IMR-90 (cell line): ENCODE data around the gene OSBPL6. TPM values are rescaled to one million over a fixed set of nuclear protein-coding genes. Genes with fewer than 3 reads are reported as not detected.

Experiments
- ATAC-seq: fragments of 200-7000 bp; cut with Tn5 transposase; 2 replicates; pipeline ENCODE4 v1.9.1; 2020; ENCODE audit warnings: low read depth, mild to moderate bottlenecking, moderate library complexity
- BruUV-seq: library from RNA; stranded (reverse); fragments of 400-500 nt; replicated peaks from 2 replicates; lab custom pipeline; 2021; lab: Mats Ljungman, UMichigan
- CTCF ChIA-PET: fragments of 300-600 bp; formaldehyde crosslinking; extraction: SDS; loops from one replicate; lab custom pipeline; 2021; ENCODE audit warnings: antibody characterized with exemption; lab: Yijun Ruan, JAX
- POLR2A ChIA-PET: fragments of 300-600 bp; sonication (Branson Sonifier 250); formaldehyde crosslinking; loops from one replicate; lab custom pipeline; 2022; ENCODE audit warnings: antibody characterized with exemption; ENCODE audit not compliant: unreplicated experiment; lab: Charles Lee
- DNase-seq: peaks from one replicate; pipeline ENCODE4 v3.0.0; 2013
- H2AFZ ChIP-seq: replicated peaks from 2 replicates; pipeline ENCODE3; 2013; ENCODE audit warnings: low read length, mild to moderate bottlenecking; ENCODE audit not compliant: poor library complexity
- H2AK5ac ChIP-seq: 2 replicates; pipeline ENCODE4 v1.6.1; 2013; ENCODE audit warnings: low read depth, low read length, inconsistent platforms
- H2AK9ac ChIP-seq: replicated peaks from 2 replicates; pipeline ENCODE3; 2013; ENCODE audit warnings: mild to moderate bottlenecking, low read depth, low read length, moderate library complexity; ENCODE audit not compliant: poor library complexity
- H2BK120ac ChIP-seq: 2 replicates; pipeline ENCODE4 v1.6.1; 2013; ENCODE audit warnings: low read depth, low read length, inconsistent platforms
- H2BK15ac ChIP-seq: 3 replicates; pipeline ENCODE4 v1.6.1; 2013; ENCODE audit warnings: low read depth, low read length, inconsistent platforms
- H2BK20ac ChIP-seq: 2 replicates; pipeline ENCODE4 v1.6.1; 2013; ENCODE audit warnings: low read depth, mild to moderate bottlenecking, inconsistent platforms, low read length, moderate library complexity
- H2BK5ac ChIP-seq: 2 replicates; pipeline ENCODE4 v1.6.1; 2013; ENCODE audit warnings: mild to moderate bottlenecking, low read depth, low read length, inconsistent platforms; ENCODE audit not compliant: poor library complexity, severe bottlenecking
- H3K14ac ChIP-seq: replicated peaks from 2 replicates; pipeline ENCODE4 v1.6.1; 2013; ENCODE audit warnings: low read depth, low read length, inconsistent platforms
- H3K18ac ChIP-seq: 2 replicates; pipeline ENCODE4 v1.6.1; 2013; ENCODE audit warnings: low read depth, low read length, control low read depth
- H3K23ac ChIP-seq: 2 replicates; pipeline ENCODE4 v1.6.1; 2013; ENCODE audit warnings: low read depth, low read length, inconsistent platforms
- H3K27ac ChIP-seq: 2 replicates; pipeline ENCODE4 v1.5.1; 2013; ENCODE audit warnings: mild to moderate bottlenecking, control low read depth, low read length; ENCODE audit not compliant: insufficient read depth
- H3K27me3 ChIP-seq: 2 replicates; pipeline ENCODE4 v1.6.1; 2013; ENCODE audit warnings: low read length; ENCODE audit not compliant: control insufficient read depth, insufficient read depth
- H3K36me3 ChIP-seq: 2 replicates; pipeline ENCODE4 v1.6.1; 2013; ENCODE audit warnings: low read length, mixed read lengths; ENCODE audit not compliant: control insufficient read depth, insufficient read depth
- H3K4ac ChIP-seq: 2 replicates; pipeline ENCODE4 v1.6.1; 2013; ENCODE audit warnings: low read depth, low read length, inconsistent platforms
- H3K4me1 ChIP-seq: 2 replicates; pipeline ENCODE4 v1.6.1; 2013; ENCODE audit warnings: low read length, mixed read lengths; ENCODE audit not compliant: control insufficient read depth, insufficient read depth
- H3K4me2 ChIP-seq: 2 replicates; pipeline ENCODE4 v1.6.1; 2013; ENCODE audit warnings: low read depth, mild to moderate bottlenecking, control low read depth, low read length, moderate library complexity
- H3K4me3 ChIP-seq: 2 replicates; pipeline ENCODE4 v1.5.1; 2013; ENCODE audit warnings: low read depth, mild to moderate bottlenecking, control low read depth, low read length, moderate library complexity; ENCODE audit not compliant: insufficient read depth
- H3K56ac ChIP-seq: 2 replicates; pipeline ENCODE4 v1.6.1; 2013; ENCODE audit warnings: low read length, inconsistent platforms; ENCODE audit not compliant: insufficient read depth; ENCODE audit errors: extremely low read depth
- H3K79me1 ChIP-seq, 2 experiments: 2 replicates each; pipeline ENCODE4 v1.6.1; 2013; ENCODE audit warnings: low read length in 2 of 2, inconsistent platforms in 1 of 2, low read depth in 1 of 2
- H3K9ac ChIP-seq: 2 replicates; pipeline ENCODE4 v1.6.1; 2013; ENCODE audit warnings: low read depth, low read length, control low read depth
- H3K9me1 ChIP-seq: 2 replicates; pipeline ENCODE4 v1.6.1; 2013; ENCODE audit warnings: low read length, inconsistent platforms; ENCODE audit not compliant: insufficient read depth
- H3K9me3 ChIP-seq: 2 replicates; pipeline ENCODE4 v1.6.1; 2013; ENCODE audit warnings: low read length; ENCODE audit not compliant: control insufficient read depth, insufficient read depth
- H4K20me1 ChIP-seq: 2 replicates; pipeline ENCODE4 v1.6.1; 2013; ENCODE audit warnings: low read length, inconsistent platforms; ENCODE audit not compliant: insufficient read depth
- H4K5ac ChIP-seq: 2 replicates; pipeline ENCODE4 v1.6.1; 2013; ENCODE audit warnings: mild to moderate bottlenecking, low read depth, low read length, control low read depth
- H4K8ac ChIP-seq, 2 experiments: 2 replicates each; pipeline ENCODE4 v1.6.1; 2013; ENCODE audit warnings: low read depth in 2 of 2, low read length in 2 of 2, control low read depth in 1 of 2, inconsistent platforms in 1 of 2
- H4K91ac ChIP-seq: 2 replicates; pipeline ENCODE4 v1.6.1; 2013; ENCODE audit warnings: low read depth, low read length, inconsistent platforms; ENCODE audit not compliant: insufficient read depth
- CEBPB ChIP-seq: IDR thresholded peaks from 2 replicates; pipeline ENCODE4 v1.6.1; 2012; ENCODE audit warnings: low read depth, low read length, improper control_type of control experiment
- CHD1 ChIP-seq: IDR thresholded peaks from 2 replicates; pipeline ENCODE4 v1.6.1; 2012; ENCODE audit warnings: low read depth, low read length, improper control_type of control experiment
- MXI1 ChIP-seq: IDR thresholded peaks from 2 replicates; pipeline ENCODE4 v1.6.1; 2012; ENCODE audit warnings: low read depth, mild to moderate bottlenecking, low read length, moderate library complexity, borderline replicate concordance
- NFE2L2 ChIP-seq: fragments of 150-350 bp; IDR thresholded peaks from 2 replicates; pipeline ENCODE4 v1.6.1; 2016; ENCODE audit warnings: low read depth, mild to moderate bottlenecking, low read length
- RCOR1 ChIP-seq: IDR thresholded peaks from 2 replicates; pipeline ENCODE4 v1.6.1; 2012; ENCODE audit warnings: mild to moderate bottlenecking, low read length, improper control_type of control experiment; ENCODE audit not compliant: insufficient replicate concordance
- RFX5 ChIP-seq: IDR thresholded peaks from 2 replicates; pipeline ENCODE4 v1.8.0; 2012; ENCODE audit warnings: low read depth, mild to moderate bottlenecking, low read length, moderate library complexity
- WGBS, 2 experiments: methylation state at CpG; one replicate each; pipeline versions ENCODE4 v1.1.5 to v1.1.7; 2013; ENCODE audit warnings: missing lambda C conversion rate in 2 of 2; ENCODE audit not compliant: insufficient read length in 1 of 2; ENCODE audit errors: extremely low coverage in 2 of 2; 5-methylcytosine and 5-hydroxymethylcytosine counted together
- dilution Hi-C: fragments of 300-500 bp; cut with HindIII; formaldehyde crosslinking; loops from one replicate; pipeline ENCODE4 v1.14.3; 2018; ENCODE audit warnings: low sequenced_read_pairs; ENCODE audit not compliant: unreplicated experiment
- in situ Hi-C: fragments of 300-500 bp; cut with MboI; formaldehyde crosslinking; loops from 3 replicates; pipeline ENCODE4 v1.14.3; 2019; ENCODE audit warnings: low sequenced_read_pairs, inconsistent platforms, mixed read lengths
- intact Hi-C: fragments of 100-400 bp; cut with micrococcal nuclease; formaldehyde crosslinking; loops from 2 replicates; pipeline ENCODE4 v1.10.0; 2022
- polyA plus RNA-seq, 3 experiments: library from polyadenylated mRNA; depleted of rRNA; stranded (reverse); fragments of >200 nt; gene quantifications; 2 replicates each; pipeline ENCODE4 v1.2.3, GENCODE V29; 2012; ENCODE audit warnings: low replicate concordance in 1 of 3
- total RNA-seq: library from RNA; depleted of rRNA; stranded (reverse); fragments of >200 nt; gene quantifications from 2 replicates; pipeline ENCODE4 v1.2.3, GENCODE V29; 2012

Gene OSBPL6
- total and polyA plus RNA-seq, 2 of the 4 experiments (the other 2 are of a cell fraction), result 3.2 to 3.7 TPM

DNA sequence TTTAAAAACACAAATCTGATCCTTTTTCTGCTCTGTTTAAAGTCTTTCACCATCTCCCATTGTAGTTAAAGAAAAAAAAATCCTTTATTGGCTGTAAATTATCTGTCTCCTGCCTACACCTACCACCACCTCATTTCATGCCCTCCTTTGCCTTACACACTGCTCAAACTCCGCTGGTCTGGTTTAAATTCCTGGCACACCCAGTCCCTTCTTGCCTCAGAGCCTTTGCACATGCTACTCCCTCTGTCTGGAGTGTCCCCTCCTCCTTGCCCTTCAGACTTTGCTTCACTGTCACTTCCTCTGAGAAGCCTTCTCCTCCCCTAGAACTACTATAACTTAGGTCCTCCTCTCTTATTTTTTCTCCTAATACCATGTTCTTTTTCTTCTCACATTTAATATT is 49.6 kb downstream of the OSBPL6 start:
- ATAC-seq, result no peak
- no peak overlapping the region for H2BK20ac ChIP-seq
- no peak overlapping the region for H3K4me3 ChIP-seq
- no peak overlapping the region for H4K5ac ChIP-seq
- BruUV-seq, result no TSS peak
- H2AFZ ChIP-seq, result no peak overlapping the region
- H3K9me1 ChIP-seq, result 0 out of 2 replicates have a peak, but pooled peaks cover 7% of the 10 kb centered on the region
- TF ChIP-seq CEBPB (no peak), NFE2L2 (no peak), MXI1 (no peak), RCOR1 (no peak), RFX5 (no peak), CHD1 (no peak)
- H3K27ac ChIP-seq, result no peak overlapping the region
- H2BK15ac ChIP-seq, result no peak overlapping the region
- no peak overlapping the region for H3K9ac ChIP-seq
- no peak overlapping the region for H3K4ac ChIP-seq
- H3K9me3 ChIP-seq, result no peaks in the 10 kb centered on the region
- H2BK5ac ChIP-seq, result no peak overlapping the region
- no peak overlapping the region for H4K8ac ChIP-seq
- H3K4me1 ChIP-seq, result no peaks in the 10 kb centered on the region
- 100% methylated on average over 1 of the region's 1 CpG; no CpG with 5 or more reads in 1 of the 2 experiments for WGBS, 2 experiments
- DNase-seq, result no peak
- no peak overlapping the region for H2AK9ac ChIP-seq
- no peak overlapping the region for H3K56ac ChIP-seq
- H3K36me3 ChIP-seq, result no peaks in the 10 kb centered on the region
- in situ Hi-C loops (no loop called here), dilution Hi-C loops (no loop called here), intact Hi-C loops (no loop called here)
- no peak overlapping the region for H3K4me2 ChIP-seq
- H3K79me1 ChIP-seq, result peaks cover 0 to 12% of the 10 kb centered on the region in 2 experiments; a peak in 2 of 4 replicates
- H2BK120ac ChIP-seq, result no peak overlapping the region
- no peak overlapping the region for H3K14ac ChIP-seq
- CTCF ChIA-PET, result no interaction called here
- H3K27me3 ChIP-seq, result no peaks in the 10 kb centered on the region
- no peak overlapping the region for H3K18ac ChIP-seq
- H2AK5ac ChIP-seq, result no peak overlapping the region
- POLR2A ChIA-PET, result no interaction called here
- no peaks in the 10 kb centered on the region for H4K20me1 ChIP-seq
- H4K91ac ChIP-seq, result no peak overlapping the region
- no peak overlapping the region for H3K23ac ChIP-seq
